H9 (cell line): ENCODE results near the gene KCNIP3. TPM values are rescaled to one million over a fixed set of nuclear protein-coding genes. Genes with fewer than 3 reads are reported as not detected.

Source experiments
- DNase-seq: peaks from one replicate; pipeline ENCODE4 v3.0.0-alpha.2; 2017
- H2AFZ ChIP-seq: one replicate; pipeline ENCODE4 v1.6.1; 2013; ENCODE audit warnings: mild to moderate bottlenecking, low read length, control low read depth, moderate library complexity
- H2AK5ac ChIP-seq: 2 replicates; pipeline ENCODE4 v1.6.1; 2013; ENCODE audit warnings: low read length, control low read depth, mixed read lengths; ENCODE audit not compliant: insufficient read length
- H2BK120ac ChIP-seq: one replicate; pipeline ENCODE4 v1.6.1; 2013; ENCODE audit warnings: low read depth, mild to moderate bottlenecking, low read length, control low read depth, inconsistent platforms; ENCODE audit not compliant: poor library complexity, severe bottlenecking
- H2BK12ac ChIP-seq: 2 replicates; pipeline ENCODE4 v1.6.1; 2013; ENCODE audit warnings: low read length, control low read depth, mixed read lengths, low read depth; ENCODE audit not compliant: insufficient read length
- H2BK15ac ChIP-seq: 2 replicates; pipeline ENCODE4 v1.6.1; 2013; ENCODE audit warnings: low read depth, low read length, control low read depth
- H2BK20ac ChIP-seq: one replicate; pipeline ENCODE4 v1.6.1; 2013; ENCODE audit warnings: low read depth, mild to moderate bottlenecking, low read length, control low read depth, inconsistent platforms; ENCODE audit not compliant: poor library complexity, severe bottlenecking
- H2BK5ac ChIP-seq: 2 replicates; pipeline ENCODE4 v1.6.1; 2013; ENCODE audit warnings: low read length, control low read depth, mixed read lengths; ENCODE audit not compliant: insufficient read length
- H3K14ac ChIP-seq: 2 replicates; pipeline ENCODE4 v1.6.1; 2013; ENCODE audit warnings: low read length, control low read depth; ENCODE audit not compliant: insufficient read depth
- H3K18ac ChIP-seq: 2 replicates; pipeline ENCODE4 v1.6.1; 2013; ENCODE audit warnings: low read depth, mild to moderate bottlenecking, mixed read lengths, low read length, control low read depth; ENCODE audit not compliant: insufficient read length
- H3K23ac ChIP-seq: 2 replicates; pipeline ENCODE4 v1.6.1; 2013; ENCODE audit warnings: low read length, control low read depth, mixed read lengths, low read depth; ENCODE audit not compliant: insufficient read length
- H3K23me2 ChIP-seq: 2 replicates; pipeline ENCODE4 v1.6.1; 2013; ENCODE audit warnings: low read depth, mild to moderate bottlenecking, mixed read lengths, low read length, control low read depth; ENCODE audit not compliant: insufficient read length, poor library complexity, severe bottlenecking
- H3K27ac ChIP-seq: 2 replicates; pipeline ENCODE4 v1.5.1; 2013; ENCODE audit warnings: low read length, control low read depth, mixed read lengths, low read depth; ENCODE audit not compliant: insufficient read length
- H3K27me3 ChIP-seq: 2 replicates; pipeline ENCODE4 v1.6.1; 2013; ENCODE audit warnings: low read length, control low read depth, inconsistent platforms; ENCODE audit not compliant: insufficient read depth
- H3K4ac ChIP-seq: 2 replicates; pipeline ENCODE4 v1.6.1; 2013; ENCODE audit warnings: low read depth, mild to moderate bottlenecking, control low read depth, inconsistent platforms, low read length, moderate library complexity
- H3K4me1 ChIP-seq: 2 replicates; pipeline ENCODE4 v1.6.1; 2013; ENCODE audit warnings: low read length, control low read depth, inconsistent platforms; ENCODE audit not compliant: insufficient read depth
- H3K4me2 ChIP-seq: 2 replicates; pipeline ENCODE4 v1.6.1; 2013; ENCODE audit warnings: low read length, control low read depth, mixed read lengths; ENCODE audit not compliant: insufficient read length, insufficient read depth
- H3K56ac ChIP-seq: 2 replicates; pipeline ENCODE4 v1.6.1; 2013; ENCODE audit warnings: low read depth, mild to moderate bottlenecking, mixed read lengths, low read length, control low read depth; ENCODE audit not compliant: insufficient read length
- H3K79me1 ChIP-seq: 2 replicates; pipeline ENCODE4 v1.6.1; 2013; ENCODE audit warnings: low read depth, mild to moderate bottlenecking, moderate library complexity, low read length, control low read depth, inconsistent platforms; ENCODE audit not compliant: insufficient read depth, poor library complexity, severe bottlenecking
- H3K79me2 ChIP-seq: 2 replicates; pipeline ENCODE4 v1.6.1; 2013; ENCODE audit warnings: low read length, control low read depth, inconsistent platforms; ENCODE audit not compliant: insufficient read depth
- H3K9ac ChIP-seq: 2 replicates; pipeline ENCODE4 v1.6.1; 2013; ENCODE audit warnings: low read length, control low read depth, mixed read lengths; ENCODE audit not compliant: insufficient read length; ENCODE audit errors: extremely low read depth
- H3K9me3 ChIP-seq: one replicate; pipeline ENCODE4 v1.6.1; 2013; ENCODE audit warnings: low read depth, low read length, inconsistent platforms; ENCODE audit not compliant: control insufficient read depth
- H3T11ph ChIP-seq: one replicate; pipeline ENCODE4 v1.6.1; 2013; ENCODE audit warnings: mild to moderate bottlenecking, low read length, control low read depth, inconsistent platforms
- H4K20me1 ChIP-seq: one replicate; pipeline ENCODE4 v1.6.1; 2013; ENCODE audit not compliant: control insufficient read depth, insufficient read length, insufficient read depth
- H4K5ac ChIP-seq: 2 replicates; pipeline ENCODE4 v1.6.1; 2013; ENCODE audit warnings: low read depth, mild to moderate bottlenecking, mixed read lengths, low read length, control low read depth; ENCODE audit not compliant: insufficient read length
- H4K8ac ChIP-seq: replicated peaks from 2 replicates; pipeline ENCODE4 v1.6.1; 2013; ENCODE audit warnings: low read length, control low read depth, mixed read lengths, low read depth; ENCODE audit not compliant: insufficient read length
- H4K91ac ChIP-seq: 2 replicates; pipeline ENCODE4 v1.6.1; 2013; ENCODE audit warnings: low read depth, mild to moderate bottlenecking, moderate library complexity, mixed read lengths, low read length, control low read depth; ENCODE audit not compliant: insufficient read length
- H3K27ac Mint-ChIP-seq, 3 experiments: 2 replicates in 2 of 3; 3 replicates in 1 of 3; pipeline ENCODE4 v1.8.0; 2020 to 2021; ENCODE audit warnings: mixed read lengths in 3 of 3, mild to moderate bottlenecking in 1 of 3, moderate library complexity in 1 of 3
- H3K27me3 Mint-ChIP-seq: 2 replicates; pipeline ENCODE4 v1.8.0; 2021; ENCODE audit warnings: low read depth, mild to moderate bottlenecking, moderate library complexity, mixed read lengths
- H3K36me3 Mint-ChIP-seq, 3 experiments: 2 replicates in 2 of 3; 3 replicates in 1 of 3; pipeline ENCODE4 v1.8.0; 2020 to 2021; ENCODE audit warnings: low read depth in 3 of 3, mixed read lengths in 3 of 3; ENCODE audit not compliant: insufficient read depth in 1 of 3
- H3K4me1 Mint-ChIP-seq, 2 experiments: 2 replicates each; pipeline ENCODE4 v1.8.0; 2020; ENCODE audit warnings: mixed read lengths in 2 of 2
- H3K4me3 Mint-ChIP-seq, 2 experiments: 2 replicates in 1 of 2; 3 replicates in 1 of 2; pipeline ENCODE4 v1.8.0; 2020 to 2021; ENCODE audit warnings: mild to moderate bottlenecking in 2 of 2, mixed read lengths in 2 of 2, moderate library complexity in 1 of 2
- H3K9me3 Mint-ChIP-seq, 2 experiments: 2 replicates in 1 of 2; 3 replicates in 1 of 2; pipeline ENCODE4 v1.8.0; 2020; ENCODE audit warnings: mild to moderate bottlenecking in 2 of 2, mixed read lengths in 2 of 2, moderate library complexity in 1 of 2
- WGBS: extraction: QIAGEN DNeasy Blood & Tissue Kit; methylation state at CpG from one replicate; pipeline ENCODE4 v1.1.7; 2013; ENCODE audit warnings: missing lambda C conversion rate, low lambda C conversion rate, mixed read lengths; ENCODE audit not compliant: insufficient read length; ENCODE audit errors: extremely low coverage; 5-methylcytosine and 5-hydroxymethylcytosine counted together
- total RNA-seq: library from RNA; stranded (reverse); gene quantifications from 2 replicates; pipeline ENCODE4 v1.2.1, GENCODE V29; 2021
- TF ChIP-seq, protein P1 (sequence below): fragments of 200-600 bp; sonication (generic); conservative IDR thresholded peaks from 3 replicates; pipeline ENCODE4 v1.8.0; 2021; ENCODE audit warnings: antibody characterized with exemption, mild to moderate bottlenecking

The KCNIP3 gene
- total RNA-seq, 1 experiment from 2014 or later: 1.5 TPM

DNA sequence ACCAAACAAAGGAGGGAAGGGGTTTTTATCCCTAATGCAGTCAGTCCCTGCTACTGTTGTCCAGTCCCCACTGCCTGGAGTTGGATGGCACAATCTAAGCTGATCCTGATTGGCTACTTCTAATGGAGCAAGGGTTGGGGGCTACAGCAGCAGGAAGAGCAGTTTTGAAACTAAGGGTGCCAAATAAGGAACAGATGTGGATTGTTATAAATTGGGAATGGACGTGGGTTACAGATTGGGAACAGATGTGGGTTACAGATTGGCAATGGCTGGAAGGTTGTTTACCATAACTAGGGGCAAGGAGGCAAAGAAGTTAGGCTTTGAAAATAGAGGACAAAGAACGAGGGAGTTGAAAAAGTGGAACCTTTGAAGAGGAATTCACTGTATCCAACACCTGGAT lies 38.9 kb upstream of the KCNIP3 start:
- no peak overlapping the region for H2BK120ac ChIP-seq
- H3K36me3 Mint-ChIP-seq: peaks cover 0 to 11% (median 4%) of the 10 kb centered on the region in 3 experiments; a peak in 4 of 7 replicates
- peaks cover 12% of the 10 kb centered on the region for H3K27me3 Mint-ChIP-seq
- H3K27me3 ChIP-seq: no peaks in the 10 kb centered on the region
- no peaks in the 10 kb centered on the region for H3K4me1 ChIP-seq
- no peaks in the 10 kb centered on the region for H3K79me2 ChIP-seq
- H3K56ac ChIP-seq: no peak overlapping the region
- H4K8ac ChIP-seq: no peak overlapping the region
- no peaks in the 10 kb centered on the region for H3K79me1 ChIP-seq
- H3K4ac ChIP-seq: no peak overlapping the region
- H4K91ac ChIP-seq: no peak overlapping the region
- H3K4me1 Mint-ChIP-seq: peaks cover 4 to 10% of the 10 kb centered on the region in 2 experiments
- H3K14ac ChIP-seq: no peak overlapping the region
- no peak overlapping the region for H3K4me2 ChIP-seq
- no peak overlapping the region for H3K18ac ChIP-seq
- H3K23me2 ChIP-seq: no peaks in the 10 kb centered on the region
- DNase-seq: no peak
- H3K4me3 Mint-ChIP-seq: no peak overlapping the region
- no peak overlapping the region for H2BK15ac ChIP-seq
- H2BK20ac ChIP-seq: no peak overlapping the region
- no peak overlapping the region for H2AK5ac ChIP-seq
- H3K9me3 ChIP-seq: no peaks in the 10 kb centered on the region
- no peak overlapping the region for H2AFZ ChIP-seq
- H2BK12ac ChIP-seq: no peak overlapping the region
- H3K9ac ChIP-seq: no peak overlapping the region
- no peak overlapping the region for H3K27ac Mint-ChIP-seq
- H3T11ph ChIP-seq: no peak overlapping the region
- no peak overlapping the region for H3K27ac ChIP-seq
- 100% methylated on average over 1 of the region's 2 CpGs for WGBS
- no peak overlapping the region for H3K23ac ChIP-seq
- H3K9me3 Mint-ChIP-seq: peaks cover 39 to 63% of the 10 kb centered on the region in 2 experiments
- TF ChIP-seq, protein P1, sequence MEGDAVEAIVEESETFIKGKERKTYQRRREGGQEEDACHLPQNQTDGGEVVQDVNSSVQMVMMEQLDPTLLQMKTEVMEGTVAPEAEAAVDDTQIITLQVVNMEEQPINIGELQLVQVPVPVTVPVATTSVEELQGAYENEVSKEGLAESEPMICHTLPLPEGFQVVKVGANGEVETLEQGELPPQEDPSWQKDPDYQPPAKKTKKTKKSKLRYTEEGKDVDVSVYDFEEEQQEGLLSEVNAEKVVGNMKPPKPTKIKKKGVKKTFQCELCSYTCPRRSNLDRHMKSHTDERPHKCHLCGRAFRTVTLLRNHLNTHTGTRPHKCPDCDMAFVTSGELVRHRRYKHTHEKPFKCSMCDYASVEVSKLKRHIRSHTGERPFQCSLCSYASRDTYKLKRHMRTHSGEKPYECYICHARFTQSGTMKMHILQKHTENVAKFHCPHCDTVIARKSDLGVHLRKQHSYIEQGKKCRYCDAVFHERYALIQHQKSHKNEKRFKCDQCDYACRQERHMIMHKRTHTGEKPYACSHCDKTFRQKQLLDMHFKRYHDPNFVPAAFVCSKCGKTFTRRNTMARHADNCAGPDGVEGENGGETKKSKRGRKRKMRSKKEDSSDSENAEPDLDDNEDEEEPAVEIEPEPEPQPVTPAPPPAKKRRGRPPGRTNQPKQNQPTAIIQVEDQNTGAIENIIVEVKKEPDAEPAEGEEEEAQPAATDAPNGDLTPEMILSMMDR: no peak
- no peak overlapping the region for H4K5ac ChIP-seq
- no peaks in the 10 kb centered on the region for H4K20me1 ChIP-seq
- H2BK5ac ChIP-seq: no peak overlapping the region
